ENCODE measurements around the gene FOS. TPM values are rescaled to one million over a fixed set of nuclear protein-coding genes. Genes with fewer than 3 reads are reported as not detected.
"Not testable (repeated sequence)": the region's sequence is repeated elsewhere in the genome, so short reads cannot be mapped to it uniquely, and the experiment has no call there.

The FOS gene
- total and polyA plus RNA-seq, 2 donors (not counting 1 experiment from before 2014, with no cell fraction given): 103 to 4,077 TPM

- peaks cover 3 to 18% of the 10 kb centered on the region in 2 donors for H3K4me1 ChIP-seq (ENCODE audit: control insufficient read depth in 2 of 2, insufficient read depth in 2 of 2, low read length in 2 of 2)
- no peaks in the 10 kb centered on the region for H3K9me3 ChIP-seq (ENCODE audit: control extremely low read depth in 1 of 3, control insufficient read depth in 2 of 3, insufficient read depth in 1 of 3, low read length in 2 of 3)
- ChIA-PET POLR2A (no interaction called here), CTCF (interaction anchor here (0.8 to 16.5 kb wide), 19 partner anchors 8 to 443 kb away, joined by 3 to 321 read pairs (median 5); partner anchors contain the start of genes BATF and NEK9)
- no peak overlapping the region for H3K4me3 ChIP-seq (ENCODE audit: control extremely low read depth in 1 of 5, extremely low read depth in 1 of 5, insufficient read depth in 1 of 5, low read depth in 2 of 5, low read length in 4 of 5)
- no peaks in the 10 kb centered on the region for H4K20me1 ChIP-seq (ENCODE audit: control insufficient read depth, insufficient read depth, low read length, poor library complexity, severe bottlenecking)
- DNase-seq (peak; percentile 84), ATAC-seq (ENCODE audit: low read depth) (peak; percentile 77)
- no peak overlapping the region for H3K4me2 ChIP-seq (replicated peaks; ENCODE audit: low read depth, low read length, poor library complexity, severe bottlenecking)
- no peak overlapping the region for H3K27ac ChIP-seq (ENCODE audit: low read length in 2 of 2)
- H3K79me2 ChIP-seq (ENCODE audit: control insufficient read depth, insufficient read depth, low read length): no peaks in the 10 kb centered on the region
- no peak overlapping the region for H2AFZ ChIP-seq (ENCODE audit: insufficient read depth, low read depth, low read length, poor library complexity, severe bottlenecking)
- no peaks in the 10 kb centered on the region for H3K27me3 Mint-ChIP-seq
- WGBS (ENCODE audit: insufficient coverage): 39% methylated on average over 12 of the region's 15 CpGs
- H3K4me3 Mint-ChIP-seq: no peak overlapping the region
- peak overlapping the region; percentile 17 for H3K27ac Mint-ChIP-seq
- H3K4me1 Mint-ChIP-seq: peaks cover 26% of the 10 kb centered on the region
- intact Hi-C loops (cut with micrococcal nuclease): loop anchor here (1.0 to 10.0 kb wide), 2 partner anchors 171 to 359 kb away; no protein-coding TSS in a partner anchor
- no peaks in the 10 kb centered on the region for H3K36me3 ChIP-seq (replicated peaks in 1 of 2; ENCODE audit: control extremely low read depth in 1 of 2, control insufficient read depth in 1 of 2, extremely low read depth in 1 of 2, insufficient read depth in 2 of 2, low read length in 1 of 2)
- no peaks in the 10 kb centered on the region for H3K9me3 Mint-ChIP-seq (ENCODE audit: insufficient read depth)
- no peak overlapping the region for H3K9ac ChIP-seq (ENCODE audit: low read length)
- H3K27me3 ChIP-seq (replicated peaks in 1 of 4; ENCODE audit: control extremely low read depth in 1 of 4, control insufficient read depth in 3 of 4, insufficient read depth in 4 of 4, low read length in 3 of 4): no peaks in the 10 kb centered on the region
- no peak for TF ChIP-seq EZH2 (IDR thresholded peaks at IDR 0.05; ENCODE audit: borderline replicate concordance, insufficient read depth, low read depth, low read length, poor library complexity, severe bottlenecking)
- peak; percentile 92 for TF ChIP-seq CTCF (IDR thresholded peaks at IDR 0.05)
Observed at GRCh38 chr14:75303381-75303789, 24.8 kb downstream of the FOS start.

GRCh38 chr14:75306410-75306809 lies 27.8 kb downstream of the FOS start:
- H3K27me3 ChIP-seq (replicated peaks in 1 of 4; ENCODE audit: control extremely low read depth in 1 of 4, control insufficient read depth in 3 of 4, insufficient read depth in 4 of 4, low read length in 3 of 4); H3K36me3 ChIP-seq (replicated peaks in 1 of 2; ENCODE audit: control extremely low read depth in 1 of 2, control insufficient read depth in 1 of 2, extremely low read depth in 1 of 2, insufficient read depth in 2 of 2, low read length in 1 of 2); DNase-seq; ATAC-seq (ENCODE audit: low read depth); H3K9me3 ChIP-seq (ENCODE audit: control extremely low read depth in 1 of 3, control insufficient read depth in 2 of 3, insufficient read depth in 1 of 3, low read length in 2 of 3); H2AFZ ChIP-seq (ENCODE audit: insufficient read depth, low read depth, low read length, poor library complexity, severe bottlenecking); H4K20me1 ChIP-seq (ENCODE audit: control insufficient read depth, insufficient read depth, low read length, poor library complexity, severe bottlenecking); H3K27me3 Mint-ChIP-seq; H3K4me2 ChIP-seq (replicated peaks; ENCODE audit: low read depth, low read length, poor library complexity, severe bottlenecking); H3K27ac Mint-ChIP-seq; H3K9me3 Mint-ChIP-seq (ENCODE audit: insufficient read depth); H3K79me2 ChIP-seq (ENCODE audit: control insufficient read depth, insufficient read depth, low read length); H3K4me3 Mint-ChIP-seq; H3K9ac ChIP-seq (ENCODE audit: low read length); H3K4me3 ChIP-seq (ENCODE audit: control extremely low read depth in 1 of 5, extremely low read depth in 1 of 5, insufficient read depth in 1 of 5, low read depth in 2 of 5, low read length in 4 of 5); POLR2A ChIA-PET; H3K27ac ChIP-seq (ENCODE audit: low read length in 2 of 2): not testable (repeated sequence)
- no CpG with 5 or more reads among the region's 4 CpGs for WGBS (ENCODE audit: insufficient coverage)
- peaks cover 3 to 18% of the 10 kb centered on the region in 2 donors for H3K4me1 ChIP-seq (ENCODE audit: control insufficient read depth in 2 of 2, insufficient read depth in 2 of 2, low read length in 2 of 2)
- peaks cover 20% of the 10 kb centered on the region for H3K4me1 Mint-ChIP-seq
- CTCF ChIA-PET: interaction anchor here (1.0 to 16.5 kb wide), 10 partner anchors 8 to 446 kb away, joined by 3 to 321 read pairs (median 14); partner anchors contain the start of gene NEK9
- intact Hi-C loops (cut with micrococcal nuclease): loop anchor here (5.0 to 10.0 kb wide), 2 partner anchors 346 to 362 kb away; no protein-coding TSS in a partner anchor
